HCT116 (cell line): Measurements from ENCODE around the gene PPP1R15A. TPM values are rescaled to one million over a fixed set of nuclear protein-coding genes. Genes with fewer than 3 reads are reported as not detected.

Source experiments
- ATAC-seq: fragments of 200-7000 bp; cut with Tn5 transposase; 2 replicates; pipeline ENCODE4 v1.9.1; 2020; ENCODE audit warnings: mild to moderate bottlenecking, moderate library complexity
- BruUV-seq: library from RNA; stranded (reverse); fragments of 400-500 nt; replicated peaks from 2 replicates; lab custom pipeline; 2021; lab: Mats Ljungman, UMichigan
- CTCF ChIA-PET: fragments of 300-600 bp; sonication (Branson Sonifier 250); formaldehyde crosslinking; loops from one replicate; lab custom pipeline; 2021; ENCODE audit warnings: antibody characterized with exemption; lab: Charles Lee
- POLR2A ChIA-PET: fragments of 300-600, 350-600 bp; sonication (Branson Sonifier 250); formaldehyde crosslinking; loops from one replicate; lab custom pipeline; 2021; ENCODE audit warnings: antibody characterized with exemption; lab: Charles Lee
- RAD21 ChIA-PET, 2 experiments: fragments of 300-600 bp; sonication (Branson Sonifier 250); formaldehyde crosslinking; loops; one replicate each; lab custom pipeline; 2023; ENCODE audit warnings: low total read pairs in 2 of 2; ENCODE audit not compliant: uncharacterized antibody in 2 of 2, unreplicated experiment in 2 of 2, low non-redundant PET in 1 of 2; lab: Charles Lee
- DNase-seq: peaks from one replicate; pipeline ENCODE4 v3.0.0-alpha.2; 2010; ENCODE audit warnings: low read depth, low spot score
- H2AFZ ChIP-seq: fragments of 200-600 bp; shearing (Covaris generic), sonication (generic); 2 replicates; pipeline ENCODE4 v1.6.1; 2017; ENCODE audit warnings: low read depth, mixed run types, mixed read lengths, antibody characterized with exemption, low read length; ENCODE audit not compliant: poor library complexity, severe bottlenecking
- H3K27ac ChIP-seq: 2 replicates; pipeline ENCODE4 v1.5.1; 2012; ENCODE audit warnings: low read depth, low read length
- H3K27me3 ChIP-seq: fragments of 200-600 bp; sonication (generic); 2 replicates; pipeline ENCODE4 v1.6.1; 2016; ENCODE audit warnings: mixed run types, low read length, mixed read lengths; ENCODE audit not compliant: insufficient read depth
- H3K36me3 ChIP-seq, 2 experiments: fragments of 200-500 bp in 1 of 2; fragments of 200-600 bp in 1 of 2; sonication (Bioruptor generic) in 1 of 2; sonication (generic) in 1 of 2; 2 replicates each; pipeline versions ENCODE4 v1.5.1 to v1.6.1; 2014 to 2016; ENCODE audit warnings: low read length in 2 of 2, inconsistent platforms in 1 of 2, mixed read lengths in 1 of 2, mixed run types in 1 of 2; ENCODE audit not compliant: insufficient read depth in 2 of 2, control insufficient read depth in 1 of 2
- H3K4me1 ChIP-seq, 2 experiments: fragments of 200-600 bp in 1 of 2; sonication (generic) in 1 of 2; 2 replicates each; pipeline versions ENCODE4 v1.5.1 to v1.6.1; 2012 to 2017; ENCODE audit warnings: low read length in 2 of 2, inconsistent platforms in 1 of 2, mild to moderate bottlenecking in 1 of 2, mixed read lengths in 1 of 2, mixed run types in 1 of 2, moderate library complexity in 1 of 2; ENCODE audit not compliant: insufficient read depth in 2 of 2, control insufficient read depth in 1 of 2
- H3K4me2 ChIP-seq: fragments of 200-600 bp; sonication (generic); 2 replicates; pipeline ENCODE4 v1.6.1; 2017; ENCODE audit warnings: mixed run types, low read length, mixed read lengths
- H3K4me3 ChIP-seq, 2 experiments: fragments of 200-600 bp in 1 of 2; sonication (generic) in 1 of 2; replicated peaks in 1 of 2; 2 replicates each; pipeline ENCODE4 v1.5.1; 2011 to 2016; ENCODE audit warnings: low read length in 2 of 2, control low read depth in 1 of 2, low read depth in 1 of 2, mild to moderate bottlenecking in 1 of 2, mixed read lengths in 1 of 2, mixed run types in 1 of 2
- H3K79me2 ChIP-seq: fragments of 200-600 bp; sonication (generic); 2 replicates; pipeline ENCODE4 v1.6.1; 2017; ENCODE audit warnings: mild to moderate bottlenecking, mixed run types, low read length, moderate library complexity, mixed read lengths; ENCODE audit not compliant: insufficient read depth
- H3K9ac ChIP-seq: fragments of 200-600 bp; sonication (generic); 2 replicates; pipeline ENCODE4 v1.6.1; 2016; ENCODE audit warnings: low read length, mixed read lengths
- H3K9me2 ChIP-seq: fragments of 200-600 bp; sonication (generic), shearing (Covaris generic); 2 replicates; pipeline ENCODE4 v1.6.1; 2017; ENCODE audit warnings: mixed run types, mild to moderate bottlenecking, moderate library complexity; ENCODE audit not compliant: insufficient read depth
- H3K9me3 ChIP-seq, 2 experiments: fragments of 200-500 bp in 1 of 2; fragments of 200-600 bp in 1 of 2; sonication (Bioruptor generic) in 1 of 2; sonication (generic) in 1 of 2; 2 replicates each; pipeline ENCODE4 v1.6.1; 2014 to 2017; ENCODE audit warnings: low read length in 2 of 2, mixed read lengths in 2 of 2, inconsistent platforms in 1 of 2, low read depth in 1 of 2, mild to moderate bottlenecking in 1 of 2, mixed run types in 1 of 2, moderate library complexity in 1 of 2; ENCODE audit not compliant: control insufficient read depth in 1 of 2, insufficient read depth in 1 of 2
- H4K20me1 ChIP-seq: fragments of 200-600 bp; sonication (generic), shearing (Covaris generic); 2 replicates; pipeline ENCODE4 v1.6.1; 2017; ENCODE audit warnings: mixed run types, mild to moderate bottlenecking, moderate library complexity; ENCODE audit not compliant: insufficient read depth
- CTCF ChIP-seq, 3 experiments: fragments of 200-600 bp in 1 of 3; sonication (generic) in 1 of 3; IDR thresholded peaks in 2 of 3; conservative IDR thresholded peaks in 1 of 3; 2 replicates each; pipeline ENCODE4 v1.5.1; 2012 to 2017; ENCODE audit warnings: low read depth in 2 of 3, low read length in 2 of 3, antibody characterized with exemption in 1 of 3, borderline replicate concordance in 1 of 3, control low read depth in 1 of 3, mild to moderate bottlenecking in 1 of 3, mixed read lengths in 1 of 3, mixed run types in 1 of 3, moderate library complexity in 1 of 3; ENCODE audit not compliant: insufficient read depth in 1 of 3
- EGR1 ChIP-seq: IDR thresholded peaks from 2 replicates; pipeline ENCODE4 v1.6.1; 2012; ENCODE audit warnings: low read depth
- EZH2phosphoT487 ChIP-seq: fragments of 200-600 bp; IDR thresholded peaks from 2 replicates; pipeline ENCODE4 v1.6.1; 2018; ENCODE audit warnings: antibody characterized with exemption, borderline replicate concordance
- FOSL1 ChIP-seq: IDR thresholded peaks from 2 replicates; pipeline ENCODE4 v1.6.1; 2012; ENCODE audit warnings: low read depth
- MAX ChIP-seq: IDR thresholded peaks from 2 replicates; pipeline ENCODE4 v1.6.1; 2012
- POLR2A ChIP-seq: IDR thresholded peaks from 2 replicates; pipeline ENCODE4 v1.7.0; 2011; ENCODE audit warnings: borderline replicate concordance; ENCODE audit not compliant: insufficient read depth, insufficient read length; ENCODE audit errors: extremely low read depth
- POLR2AphosphoS5 ChIP-seq: IDR thresholded peaks from 2 replicates; pipeline ENCODE4 v1.6.1; 2011; ENCODE audit warnings: mild to moderate bottlenecking, low read depth, low read length, moderate library complexity
- RAD21 ChIP-seq: IDR thresholded peaks from 2 replicates; pipeline ENCODE4 v1.6.1; 2012; ENCODE audit warnings: low read depth, mild to moderate bottlenecking
- REST ChIP-seq: IDR thresholded peaks from 2 replicates; pipeline ENCODE4 v1.6.1; 2012; ENCODE audit warnings: low read depth
- SIN3A ChIP-seq: IDR thresholded peaks from 2 replicates; pipeline ENCODE4 v1.6.1; 2012; ENCODE audit warnings: low read depth
- SRF ChIP-seq: IDR thresholded peaks from 2 replicates; pipeline ENCODE4 v1.6.1; 2012; ENCODE audit warnings: low read depth
- TCF7L2 ChIP-seq: IDR thresholded peaks from 2 replicates; pipeline ENCODE4 v1.7.0; 2011; ENCODE audit warnings: borderline replicate concordance, inconsistent platforms; ENCODE audit not compliant: insufficient read depth, insufficient read length; ENCODE audit errors: extremely low read depth
- YY1 ChIP-seq: IDR thresholded peaks from 2 replicates; pipeline ENCODE4 v1.6.1; 2011; ENCODE audit warnings: low read length, low read depth, moderate library complexity, mild to moderate bottlenecking; ENCODE audit not compliant: insufficient replicate concordance; ENCODE audit errors: extremely low read depth
- ZNF274 ChIP-seq: fragments of 200-500 bp; sonication (Bioruptor generic); IDR thresholded peaks from 2 replicates; pipeline ENCODE4 v1.6.1; 2014; ENCODE audit warnings: mild to moderate bottlenecking, low read depth, low read length, inconsistent platforms
- intact Hi-C: fragments of 100-400 bp; cut with micrococcal nuclease; formaldehyde crosslinking; loops from 2 replicates; pipeline ENCODE4 v1.10.0; 2022
- total RNA-seq: library from RNA; stranded (reverse); gene quantifications from one replicate; pipeline ENCODE4 v1.2.1, GENCODE V29; 2021; ENCODE audit not compliant: unreplicated experiment

The PPP1R15A gene
- total RNA-seq, 1 experiment from 2014 or later, result 50.3 TPM

- Histone ChIP-seq H3K4me2 (no peak overlapping the region), H3K4me3 (no peak overlapping the region), H3K36me3 (no peaks in the 10 kb centered on the region), H3K27me3 (no peaks in the 10 kb centered on the region), H3K9ac (no peak overlapping the region), H3K9me3 (no peaks in the 10 kb centered on the region), H4K20me1 (no peaks in the 10 kb centered on the region), H3K9me2 (no peaks in the 10 kb centered on the region), H3K79me2 (no peaks in the 10 kb centered on the region), H2AFZ (no peak overlapping the region), H3K27ac (no peak overlapping the region), H3K4me1 (peaks cover 19% of the 10 kb centered on the region in 2 experiments)
- ATAC-seq, result no peak
- TF ChIP-seq POLR2A (no peak), EZH2phosphoT487 (no peak), REST (no peak), SRF (no peak)
- CTCF ChIA-PET, result no interaction called here
- BruUV-seq, result no TSS peak
- intact Hi-C loops, result no loop called here
- RAD21 ChIA-PET, result no interaction called here
- DNase-seq, result no peak
- POLR2A ChIA-PET, result no interaction called here
These were observed 49.7 kb upstream of the PPP1R15A start for GRCh38 chr19:48822514-48822913.

GRCh38 chr19:48826606-48827020 lies 45.6 kb upstream of the PPP1R15A start:
- no peaks in the 10 kb centered on the region for H3K27me3 ChIP-seq
- no peak overlapping the region for H3K9ac ChIP-seq
- ATAC-seq, result peak; percentile 38
- no peak for DNase-seq
- ChIA-PET CTCF (interaction anchor here (1.4 to 3.2 kb wide), 3 partner anchors 14 to 31 kb away, joined by 4 to 14 read pairs (median 4); no protein-coding TSS in a partner anchor), POLR2A (no interaction called here), RAD21 (no interaction called here)
- no peak overlapping the region for H3K4me3 ChIP-seq
- H3K4me1 ChIP-seq, result no peaks in the 10 kb centered on the region
- H3K4me2 ChIP-seq, result no peak overlapping the region
- no peak overlapping the region for H3K27ac ChIP-seq
- intact Hi-C loops, result no loop called here
- H4K20me1 ChIP-seq, result no peaks in the 10 kb centered on the region
- H3K9me3 ChIP-seq, result no peaks in the 10 kb centered on the region
- H3K79me2 ChIP-seq, result no peaks in the 10 kb centered on the region
- BruUV-seq, result no TSS peak
- peaks cover 0 to 4% of the 10 kb centered on the region in 2 experiments; a peak in 1 of 4 replicates for H3K36me3 ChIP-seq
- no peaks in the 10 kb centered on the region for H3K9me2 ChIP-seq
- H2AFZ ChIP-seq, result no peak overlapping the region
- TF ChIP-seq FOSL1 (no peak), EGR1 (no peak), SIN3A (no peak), POLR2AphosphoS5 (no peak), CTCF (IDR thresholded peaks at IDR 0.05 in 2 of 3, conservative IDR thresholded peaks at IDR 0.05 in 1 of 3; ENCODE audit: borderline replicate concordance in 1 of 3, insufficient read depth in 1 of 3, low read depth in 2 of 3, low read length in 2 of 3) (peak in 2 of 3 experiments; percentile 38 to 44; a peak in 4 of 6 replicates), TCF7L2 (no peak), YY1 (no peak), RAD21 (peak; percentile 36), ZNF274 (no peak), MAX (no peak)
